PC-9 (cell line): ENCODE results near the gene IL10RA. TPM values are rescaled to one million over a fixed set of nuclear protein-coding genes. Genes with fewer than 3 reads are reported as not detected.

Source experiments
- BruUV-seq: library from RNA; stranded (reverse); fragments of 400-500 nt; replicated peaks from 2 replicates; lab custom pipeline; 2021; lab: Mats Ljungman, UMichigan
- CTCF ChIA-PET: fragments of 300-600 bp; sonication (Branson Sonifier 250); formaldehyde crosslinking; loops from one replicate; lab custom pipeline; 2022; ENCODE audit warnings: antibody characterized with exemption; lab: Charles Lee
- POLR2A ChIA-PET: fragments of 300-600 bp; sonication (Branson Sonifier 250); formaldehyde crosslinking; loops from one replicate; lab custom pipeline; 2022; ENCODE audit warnings: antibody characterized with exemption; ENCODE audit not compliant: unreplicated experiment; lab: Charles Lee
- DNase-seq, 2 experiments: peaks; one replicate each; pipeline versions ENCODE4 v3.0.0 to v3.0.0-alpha.2; 2015 to 2022; ENCODE audit warnings: mixed read lengths in 1 of 2
- H2AFZ ChIP-seq: fragments of 200-600 bp; sonication (generic); 2 replicates; pipeline ENCODE4 v1.8.1; 2017; ENCODE audit warnings: antibody characterized with exemption
- H3F3A ChIP-seq: fragments of 200-600 bp; sonication (generic); 2 replicates; pipeline ENCODE4 v1.8.1; 2017; ENCODE audit warnings: antibody characterized with exemption, mild to moderate bottlenecking, low read depth; ENCODE audit not compliant: insufficient read depth
- H3K27ac ChIP-seq: fragments of 200-600 bp; sonication (generic); 2 replicates; pipeline ENCODE4 v1.6.1; 2016; ENCODE audit warnings: mixed run types
- H3K27me3 ChIP-seq: fragments of 200-600 bp; sonication (generic); 2 replicates; pipeline ENCODE4 v1.6.1; 2016; ENCODE audit warnings: low read depth, mixed run types; ENCODE audit not compliant: insufficient read depth
- H3K36me3 ChIP-seq: fragments of 200-600 bp; sonication (generic); 2 replicates; pipeline ENCODE4 v1.6.1; 2016; ENCODE audit warnings: low read depth, mixed run types
- H3K4me1 ChIP-seq: fragments of 200-600 bp; sonication (generic); replicated peaks from 2 replicates; pipeline ENCODE4 v1.6.1; 2016; ENCODE audit warnings: mixed run types; ENCODE audit not compliant: insufficient read depth
- H3K4me2 ChIP-seq: fragments of 200-600 bp; sonication (generic); 2 replicates; pipeline ENCODE4 v1.6.1; 2017; ENCODE audit warnings: mixed run types
- H3K4me3 ChIP-seq: fragments of 200-600 bp; sonication (generic); 2 replicates; pipeline ENCODE4 v1.6.1; 2016; ENCODE audit warnings: mixed run types
- H3K79me2 ChIP-seq: fragments of 200-600 bp; sonication (generic); 2 replicates; pipeline ENCODE4 v1.6.1; 2017; ENCODE audit warnings: low read depth, mixed run types
- H3K9me2 ChIP-seq: fragments of 200-600 bp; sonication (generic); 2 replicates; pipeline ENCODE4 v1.8.1; 2017; ENCODE audit warnings: mild to moderate bottlenecking; ENCODE audit not compliant: insufficient read depth
- H3K9me3 ChIP-seq: fragments of 200-600 bp; sonication (generic); 2 replicates; pipeline ENCODE4 v1.8.1; 2016; ENCODE audit warnings: low read depth; ENCODE audit not compliant: insufficient read depth
- H4K20me1 ChIP-seq: fragments of 200-600 bp; sonication (generic); 2 replicates; pipeline ENCODE4 v1.8.1; 2017; ENCODE audit not compliant: insufficient read depth
- CTCF ChIP-seq: fragments of 200-600 bp; sonication (generic); conservative IDR thresholded peaks from 2 replicates; pipeline ENCODE4 v1.6.1; 2017; ENCODE audit warnings: mixed run types, antibody characterized with exemption, mild to moderate bottlenecking, moderate library complexity
- EZH2 ChIP-seq: fragments of 200-600 bp; sonication (generic); IDR thresholded peaks from 2 replicates; pipeline ENCODE4 v1.8.0; 2017; ENCODE audit warnings: antibody characterized with exemption, low read depth
- intact Hi-C: fragments of 100-400 bp; cut with micrococcal nuclease; formaldehyde crosslinking; loops from one replicate; pipeline ENCODE4 v1.10.0; 2022; ENCODE audit not compliant: unreplicated experiment
- total RNA-seq: library from RNA; stranded (reverse); gene quantifications from 2 replicates; pipeline ENCODE4 v1.2.3, GENCODE V29; 2021

The IL10RA gene
- total RNA-seq, 1 experiment from 2014 or later: not detected

- Histone ChIP-seq H3K27ac (no peak overlapping the region), H3F3A (no peaks in the 10 kb centered on the region), H3K4me2 (no peak overlapping the region), H3K4me1 (no peaks in the 10 kb centered on the region; the same call in 1 of the 2 replicates), H3K79me2 (no peaks in the 10 kb centered on the region), H3K9me2 (no peaks in the 10 kb centered on the region), H3K4me3 (no peak overlapping the region), H4K20me1 (0 out of 2 replicates have a peak, but pooled peaks cover 2% of the 10 kb centered on the region), H2AFZ (no peak overlapping the region), H3K27me3 (peaks cover 11% of the 10 kb centered on the region; the same call in 1 of the 2 replicates), H3K36me3 (no peaks in the 10 kb centered on the region), H3K9me3 (no peaks in the 10 kb centered on the region)
- no TSS peak for BruUV-seq
- TF ChIP-seq CTCF: no peak
- TF ChIP-seq EZH2: no peak
- CTCF ChIA-PET: no interaction called here
- DNase-seq: no peak
- intact Hi-C loops: loop anchor here (5.0 kb wide), 1 partner anchor 623 kb away; no protein-coding TSS in a partner anchor
- POLR2A ChIA-PET: no interaction called here
These were observed 64.2 kb downstream of the IL10RA start for GRCh38 chr11:118050208-118050891.

Other genes starting within 250 kb of the IL10RA start
- not detected in 2 replicates for gene DSCAML1, start 189.2 kb upstream of the IL10RA start, total RNA-seq
- not detected in 2 replicates for gene FXYD2, start 161.7 kb upstream of the IL10RA start, total RNA-seq
- 0.20 and 0.48 TPM in 2 replicates for gene FXYD6, start 109.7 kb upstream of the IL10RA start, total RNA-seq
- 18.5 and 21.7 TPM in 2 replicates for gene TMPRSS13, start 57.0 kb upstream of the IL10RA start, total RNA-seq
- 18.7 and 27.6 TPM in 2 replicates for gene TMPRSS4, start 90.7 kb downstream of the IL10RA start, total RNA-seq
- not detected in 2 replicates for gene SMIM35, start 100.6 kb downstream of the IL10RA start, total RNA-seq
- 0.08 TPM in 1 of 2 replicates, not detected in the other for gene SCN4B, start 166.4 kb downstream of the IL10RA start, total RNA-seq
- gene SCN2B, start 190.2 kb downstream of the IL10RA start, total RNA-seq: not detected in 2 replicates
- not detected in 2 replicates for gene JAML, start 238.6 kb downstream of the IL10RA start, total RNA-seq